Measurements from ENCODE around the gene RPL23.
A peak's percentile ranks its signal among the peaks of the same experiment; 100 is the strongest.

Gene RPL23

DNA sequence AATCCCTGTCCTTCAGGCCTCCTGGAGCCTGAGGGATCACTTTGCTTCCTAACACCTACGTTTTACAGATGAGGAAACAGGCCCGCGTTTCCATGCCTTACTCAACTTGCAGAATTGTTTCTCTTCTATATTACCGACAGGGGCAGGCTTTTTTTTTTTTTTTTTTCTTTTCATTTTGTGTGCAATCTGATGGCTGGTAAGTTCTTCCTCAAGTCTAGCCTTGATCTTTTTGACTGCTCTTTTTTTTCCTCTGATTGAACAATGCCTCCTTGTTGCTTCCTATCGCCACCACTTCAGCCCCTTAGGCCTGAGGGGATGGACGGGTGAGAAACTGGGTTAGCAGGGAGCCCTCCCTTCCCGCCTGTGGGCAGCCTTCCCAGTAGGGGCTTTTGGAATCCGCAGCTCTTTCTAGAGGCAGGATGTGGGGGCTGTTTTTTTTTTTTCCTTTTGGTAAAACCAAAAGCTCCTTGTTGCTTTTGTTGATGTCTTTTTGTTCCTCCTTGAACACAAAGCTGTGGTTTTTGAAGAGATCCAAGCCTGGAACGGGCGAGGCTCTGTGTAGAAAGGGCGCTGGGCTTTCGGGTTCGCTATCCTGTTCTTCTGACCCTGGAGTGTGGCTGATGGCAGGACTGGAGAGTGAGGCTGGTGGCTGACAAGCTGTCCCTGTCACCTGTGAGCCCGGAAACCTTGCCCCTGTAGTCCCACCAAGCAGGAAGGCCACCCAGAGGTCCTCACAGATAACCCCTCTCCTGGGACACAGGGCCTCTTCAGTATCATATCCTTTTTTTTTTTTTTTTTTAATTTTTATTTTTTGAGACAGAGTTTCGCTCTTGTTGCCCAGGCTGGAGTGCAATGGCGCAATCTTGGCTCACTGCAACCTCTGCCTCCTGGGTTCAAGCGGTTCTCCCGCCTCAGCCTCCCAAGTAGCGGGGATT, 30.3 kb upstream of the RPL23 start:
- DNase-seq = no peak

DNA sequence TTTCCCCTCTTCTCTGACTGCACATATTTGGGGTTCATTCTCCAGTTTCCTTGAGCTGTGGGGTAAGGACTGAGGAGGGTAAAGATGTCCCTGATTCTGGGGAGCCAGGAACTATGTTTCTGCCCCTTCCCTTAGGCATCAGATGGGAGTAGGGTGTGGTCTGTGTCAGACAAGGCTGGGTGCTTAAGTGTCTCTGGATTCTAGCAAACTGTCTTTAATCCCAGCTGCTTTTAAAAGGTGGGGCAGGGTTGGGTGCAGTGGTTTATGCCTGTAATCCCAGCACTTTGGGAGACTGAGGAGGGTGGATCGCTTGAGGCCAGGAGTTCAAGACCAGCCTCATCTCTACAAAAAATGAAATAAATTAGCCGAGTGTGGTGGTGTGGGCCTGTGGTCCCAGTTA, 29.3 kb upstream of the RPL23 start:
- DNase-seq = no peak

DNA sequence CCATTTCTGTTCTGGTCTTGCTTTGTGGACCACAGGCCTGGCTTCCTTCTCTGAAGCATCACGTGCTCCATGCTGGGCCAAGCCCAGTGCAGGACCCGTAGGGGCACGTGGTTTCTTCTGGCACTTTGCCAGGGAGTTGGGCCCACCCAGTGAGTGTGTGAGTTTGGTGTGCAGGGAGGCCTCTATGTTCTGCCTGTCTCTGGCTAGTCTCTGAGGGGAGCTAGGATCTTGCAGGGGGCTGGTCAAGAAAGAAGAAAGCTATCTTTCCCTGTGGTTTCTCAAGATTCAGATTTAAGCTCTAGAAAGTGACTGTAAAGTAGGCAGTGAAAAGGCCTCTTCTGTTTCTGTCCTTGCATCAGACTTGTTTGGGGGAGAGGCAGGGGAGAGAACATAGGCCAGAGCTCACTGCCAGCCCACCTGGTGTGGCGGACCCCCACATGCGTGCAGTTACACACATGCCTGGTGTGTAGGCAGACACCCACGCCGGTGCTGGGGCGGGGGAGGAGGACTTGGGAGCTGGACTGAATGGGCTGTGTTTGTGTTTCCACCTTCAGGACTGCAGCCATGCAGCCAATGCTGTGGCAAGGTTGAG, 28.2 kb upstream of the RPL23 start:
- no peak for DNase-seq

DNA sequence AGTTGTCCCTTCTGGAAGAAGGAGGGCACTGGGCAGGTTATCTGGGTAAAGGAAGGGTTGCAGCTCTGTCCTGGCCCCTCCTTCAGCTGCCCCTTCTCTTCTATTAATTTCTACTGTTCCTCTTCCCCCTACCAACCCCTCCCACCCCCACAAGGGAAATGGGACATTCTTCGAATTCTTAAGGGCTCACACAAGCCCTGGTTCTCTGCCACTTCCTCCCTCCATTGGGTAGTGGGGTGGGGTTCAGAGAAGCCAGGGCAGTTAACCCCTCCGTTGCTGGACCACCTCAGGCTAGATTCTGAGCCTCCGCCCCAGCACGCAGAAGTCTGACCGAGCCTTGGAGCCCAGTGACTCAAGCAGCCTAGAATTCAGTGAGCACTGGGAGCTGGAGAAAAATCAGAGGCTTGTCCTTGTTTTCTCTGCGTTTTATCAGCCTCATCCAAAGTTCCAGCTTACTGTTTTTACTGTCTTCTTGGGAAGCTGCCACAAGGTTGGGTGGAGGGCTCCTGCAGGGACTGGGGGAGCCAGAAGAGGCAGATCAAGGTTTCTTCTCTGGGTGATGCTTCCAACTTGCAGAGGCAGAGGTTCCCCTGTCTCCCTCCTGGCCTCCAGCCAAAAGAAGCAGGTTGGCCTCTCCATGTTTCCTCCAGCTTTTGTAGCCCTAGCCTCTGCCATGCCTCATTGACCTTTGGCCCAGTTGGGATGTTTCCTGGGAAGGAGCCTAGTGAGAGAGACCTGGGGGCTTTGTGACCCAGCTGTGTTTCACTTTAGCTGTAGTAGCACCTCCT, 26.6 kb upstream of the RPL23 start:
- DNase-seq = no peak

DNA sequence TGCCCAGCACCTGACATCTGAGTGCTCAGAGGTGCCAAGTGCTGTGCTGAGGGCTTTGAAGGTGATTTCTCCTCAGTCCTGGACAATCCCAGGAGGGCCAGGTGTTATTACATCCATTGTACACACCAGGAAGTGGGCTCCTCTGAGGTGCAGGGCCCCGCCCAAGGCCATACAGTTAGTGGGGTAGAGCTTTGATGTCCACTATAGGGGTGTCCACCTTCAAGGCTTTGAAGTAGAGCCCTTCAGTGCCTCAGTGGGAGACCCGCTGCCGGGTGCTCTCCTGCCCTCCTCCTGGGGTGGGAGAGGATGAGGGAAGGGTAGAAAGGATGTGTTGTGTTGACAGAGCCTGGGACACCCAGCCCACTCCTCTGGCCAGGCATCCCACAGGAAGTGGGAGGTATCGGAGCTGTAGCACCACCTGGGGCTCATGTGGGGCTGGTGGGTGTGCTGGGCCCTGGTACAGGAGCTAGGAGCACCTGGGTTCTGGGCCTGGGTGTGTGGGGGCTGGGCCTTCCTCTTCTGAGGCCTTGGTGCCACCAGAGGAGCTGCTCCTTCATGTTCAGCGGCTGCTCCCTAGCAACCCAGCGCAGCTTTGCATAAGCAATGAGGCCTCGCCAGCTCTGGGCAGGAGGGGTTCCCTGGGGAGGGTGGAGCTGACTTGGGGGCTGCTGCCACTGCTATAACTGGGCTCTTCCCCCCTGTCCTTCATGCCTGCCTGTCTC, 23.8 kb upstream of the RPL23 start:
- DNase-seq = no peak

DNA sequence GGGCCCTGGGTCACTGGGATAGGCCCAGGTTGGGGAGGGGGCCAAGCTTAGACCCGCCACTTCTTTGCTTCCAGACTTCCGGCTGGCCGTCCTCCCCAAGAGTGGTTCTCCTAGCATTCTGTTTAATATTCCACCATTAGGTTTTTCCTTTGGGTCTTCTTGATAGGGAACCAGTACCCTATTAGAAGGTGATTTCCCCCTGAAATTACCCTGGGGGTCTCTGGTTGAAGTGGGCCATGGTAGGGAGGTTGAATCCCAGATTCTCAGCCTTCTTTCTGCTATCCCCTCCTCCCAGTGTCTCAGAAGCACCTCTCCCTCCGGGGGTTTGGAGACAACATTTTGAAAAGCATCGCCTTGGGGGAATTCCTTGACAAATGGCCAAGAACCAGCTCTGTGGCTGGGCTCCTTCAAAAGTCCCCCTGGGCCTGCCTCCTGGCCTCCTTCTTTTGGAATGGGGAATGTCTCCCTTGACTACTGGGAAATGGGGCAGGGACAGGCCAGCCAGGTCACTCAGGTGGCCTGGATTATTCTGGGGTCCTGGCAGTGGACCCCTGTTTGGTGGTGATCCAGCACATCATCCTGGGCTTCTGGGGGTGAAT, 22.1 kb upstream of the RPL23 start:
- no peak for DNase-seq

DNA sequence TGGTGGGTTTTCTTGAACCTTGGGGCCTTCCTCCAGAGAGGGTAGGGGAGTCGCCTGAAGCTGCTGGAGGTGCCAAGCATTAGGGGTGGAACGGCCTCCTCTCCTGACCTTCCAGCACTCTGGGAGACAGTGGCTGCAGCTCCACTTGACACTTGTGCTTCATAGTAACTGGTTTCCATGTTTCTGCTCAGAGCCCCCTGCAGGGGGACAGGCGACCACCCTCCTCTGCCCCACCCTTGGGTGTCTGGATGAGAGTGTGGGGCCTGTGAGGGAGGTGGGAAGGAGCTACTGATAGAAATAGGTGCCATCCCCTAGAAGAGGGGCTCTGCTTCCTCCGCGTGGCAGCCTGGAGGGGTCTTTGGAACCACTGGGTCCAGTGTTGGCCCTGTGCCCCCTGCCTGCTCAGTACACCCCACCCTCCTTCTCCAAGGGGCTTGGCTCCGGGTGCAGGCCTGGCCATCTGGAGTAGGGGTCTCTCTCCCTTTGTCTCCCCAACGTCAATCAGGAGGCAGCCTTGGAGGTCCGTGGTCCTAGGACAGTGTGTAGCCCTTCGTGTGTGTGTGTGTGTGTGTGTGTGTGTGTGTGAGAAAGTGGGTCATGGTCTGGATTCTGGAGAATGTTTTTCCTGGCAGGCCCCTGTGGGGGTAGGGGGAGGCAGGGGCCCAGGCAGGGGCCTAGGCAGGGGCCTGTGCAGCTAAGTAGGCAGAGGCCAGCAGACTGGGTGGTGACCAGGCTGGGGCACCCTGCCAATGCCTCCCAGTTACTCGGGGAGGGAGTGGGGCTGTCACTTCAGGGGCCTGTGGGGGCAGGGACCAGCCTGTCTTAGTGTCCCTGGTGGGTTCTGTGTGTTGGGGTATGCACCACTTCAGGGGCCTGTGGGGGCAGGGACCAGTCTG, 21.2 kb upstream of the RPL23 start:
- no peak for DNase-seq

DNA sequence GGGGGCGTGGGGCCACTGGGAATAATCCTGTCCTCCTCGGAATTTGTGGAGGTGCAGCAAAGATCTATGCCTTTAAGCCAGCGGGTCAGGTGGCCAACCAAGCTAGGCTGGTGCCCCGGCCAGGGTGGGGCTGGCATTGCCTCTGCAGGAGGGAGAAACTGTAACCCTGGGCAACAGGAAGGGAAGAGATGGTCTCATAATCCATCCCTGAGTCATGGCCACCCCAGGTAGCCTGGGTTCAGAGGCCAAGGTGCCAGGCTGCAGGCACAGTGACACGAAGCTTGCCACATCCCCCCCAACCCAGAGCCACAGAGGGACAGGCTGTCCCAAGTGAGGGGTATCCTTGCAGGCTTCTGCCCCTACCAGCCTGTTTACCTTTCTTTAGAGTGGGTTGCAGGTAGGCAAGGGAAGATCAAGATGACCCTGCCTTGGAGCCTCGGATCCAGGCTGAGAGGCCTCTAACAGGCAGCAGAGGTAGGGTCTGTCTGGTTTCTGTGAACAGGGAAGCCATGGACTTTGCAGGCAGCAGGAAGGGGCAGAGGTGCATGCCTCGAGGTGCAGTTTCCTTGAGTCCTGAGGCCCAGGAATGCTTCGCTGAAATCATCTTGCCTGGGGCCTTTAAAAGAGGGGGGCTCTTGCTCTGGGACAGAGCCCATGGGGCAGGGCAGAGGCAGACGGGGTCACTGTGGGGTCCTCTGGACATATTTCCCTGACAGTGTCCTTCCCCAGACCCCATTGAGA, 20.3 kb upstream of the RPL23 start:
- DNase-seq = no peak

DNA sequence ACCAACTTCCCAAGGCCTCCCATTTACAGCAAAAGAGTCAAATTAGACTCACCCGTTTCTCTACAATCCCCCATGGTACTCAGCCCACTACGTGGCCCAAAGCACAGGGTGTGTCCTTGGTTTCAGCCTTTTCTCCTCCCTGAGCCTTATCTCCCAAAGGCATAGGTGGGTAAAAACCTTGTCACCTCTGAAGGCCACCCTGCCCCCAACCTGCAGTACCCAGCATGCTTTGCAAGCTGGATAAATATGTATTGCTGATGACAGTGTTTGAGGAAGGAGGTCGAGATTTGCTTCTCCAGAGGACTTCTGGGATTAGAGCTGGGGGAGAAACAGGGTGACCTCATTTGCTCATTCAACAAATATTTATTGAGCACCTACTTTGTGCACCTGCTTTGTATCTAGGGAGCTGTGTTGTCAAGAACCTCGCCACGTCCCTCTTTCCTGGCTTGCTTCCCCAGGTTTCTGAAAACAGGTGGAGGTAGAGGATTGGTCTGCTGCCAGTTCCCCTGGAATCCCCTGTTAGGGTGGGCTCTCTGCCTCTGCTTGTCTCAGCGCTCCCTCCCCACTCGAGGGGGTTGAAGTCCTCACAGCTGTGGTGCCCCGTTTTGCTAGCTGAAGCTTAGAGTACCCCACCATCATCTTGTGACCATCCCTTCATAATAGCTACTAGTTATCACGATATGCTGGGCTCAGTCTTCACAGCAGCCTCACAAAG, 19.3 kb upstream of the RPL23 start:
- DNase-seq = no peak

DNA sequence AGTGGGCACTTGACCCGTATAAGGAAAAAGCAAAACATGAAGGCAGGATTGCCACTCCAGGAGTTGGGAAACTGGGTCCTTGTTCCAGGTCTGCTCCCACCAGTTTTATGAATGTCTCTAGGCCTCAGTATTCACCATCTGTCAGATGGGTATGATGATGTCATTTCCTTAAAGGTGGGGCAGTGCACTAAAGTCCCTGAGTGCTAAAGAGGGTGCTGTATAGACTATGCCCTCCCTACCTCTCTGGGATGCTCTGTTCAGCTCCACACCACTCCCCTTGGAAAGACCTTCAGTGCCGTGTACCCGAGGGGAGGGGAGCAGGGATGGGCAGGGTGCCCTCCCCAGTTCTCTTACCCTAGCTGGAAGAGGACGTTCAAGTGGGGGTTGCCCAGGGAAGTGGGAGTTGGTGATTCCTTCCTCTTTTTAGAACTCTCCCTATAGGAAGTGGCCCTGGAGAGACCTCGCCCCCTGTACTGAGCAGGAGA, 18.5 kb upstream of the RPL23 start:
- no peak for DNase-seq

DNA sequence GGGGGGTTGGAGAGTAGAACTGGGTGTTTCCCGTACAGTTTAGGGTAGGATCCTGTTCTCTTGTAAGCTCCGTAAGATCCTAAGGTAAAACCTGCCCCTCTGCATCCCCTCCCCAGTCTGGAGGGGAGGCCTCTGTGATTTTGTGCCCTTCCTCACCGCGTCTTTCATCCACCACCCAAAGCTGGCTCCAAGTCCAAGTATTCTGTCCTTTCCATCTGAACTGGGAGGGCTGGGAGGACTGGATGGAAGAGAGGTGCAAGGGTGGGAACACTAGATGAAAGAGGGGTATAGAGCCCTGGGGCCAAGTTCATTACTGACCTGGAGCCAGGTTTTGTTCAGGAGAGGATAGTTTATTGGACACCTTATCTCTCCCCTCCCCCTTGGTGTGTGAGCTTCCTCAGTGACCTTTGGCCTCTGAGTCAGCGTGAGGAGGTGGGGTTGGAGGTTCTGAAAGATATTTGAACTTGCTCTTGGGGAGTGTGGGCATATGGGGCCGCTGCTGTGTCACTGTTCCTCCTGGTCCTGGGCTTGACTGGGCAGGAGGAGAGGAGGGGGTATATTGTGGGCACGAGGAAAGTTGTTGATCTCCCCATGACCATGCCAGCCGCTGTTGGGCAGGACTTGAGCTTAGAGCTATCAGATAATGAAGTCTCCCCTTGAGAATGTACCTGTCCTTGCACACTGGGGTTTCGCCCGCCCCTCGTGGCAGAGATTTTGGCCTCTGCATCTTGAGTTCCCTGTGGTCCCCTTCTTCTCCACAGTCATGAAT, 17.9 kb upstream of the RPL23 start:
- no peak for DNase-seq

DNA sequence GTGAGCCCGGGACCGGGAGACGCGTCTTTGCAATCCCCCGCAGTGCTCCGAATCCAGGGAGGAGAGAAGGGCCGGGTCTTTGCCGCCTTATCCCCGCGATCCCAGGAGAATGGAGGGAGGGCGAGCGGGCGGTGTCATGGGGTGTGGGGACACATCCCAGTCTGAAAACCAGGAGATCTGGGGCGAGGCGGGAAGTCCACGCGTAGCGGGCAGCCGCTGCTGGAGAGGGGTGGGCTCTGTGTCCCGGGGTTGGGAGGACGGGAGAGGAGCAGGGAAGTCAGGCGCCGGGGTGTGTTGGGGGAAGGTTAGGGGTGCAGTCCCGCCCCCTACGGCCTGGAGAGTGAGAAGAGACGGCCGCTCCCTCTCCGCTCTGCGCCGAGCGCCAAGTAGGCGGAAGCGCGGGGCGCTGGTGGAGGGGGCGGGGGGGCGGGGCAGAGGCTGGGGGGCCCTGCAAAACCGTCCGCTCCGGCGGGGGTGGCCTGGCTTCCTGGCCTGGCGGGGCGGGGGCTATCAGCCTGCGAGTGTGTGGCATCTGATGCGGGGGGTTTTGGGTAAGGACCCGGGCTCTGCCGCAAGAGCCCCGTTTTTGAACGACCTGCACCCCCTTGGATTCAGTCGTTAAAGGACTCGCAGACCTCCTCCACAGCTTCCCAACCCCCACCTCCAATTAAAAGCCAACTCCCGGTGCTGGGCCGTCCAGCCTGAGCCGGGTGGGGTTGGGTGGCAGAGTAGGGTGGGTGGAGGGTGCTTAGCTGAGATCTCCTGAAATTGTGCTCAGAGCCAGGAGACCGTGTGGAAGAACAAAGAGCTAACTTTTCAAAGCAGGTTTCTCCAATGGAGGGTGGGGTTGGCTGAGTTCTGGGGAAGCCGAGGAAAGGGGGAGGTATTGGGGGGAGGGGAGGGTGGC, 17.0 kb upstream of the RPL23 start:
- DNase-seq = peak; percentile 49

DNA sequence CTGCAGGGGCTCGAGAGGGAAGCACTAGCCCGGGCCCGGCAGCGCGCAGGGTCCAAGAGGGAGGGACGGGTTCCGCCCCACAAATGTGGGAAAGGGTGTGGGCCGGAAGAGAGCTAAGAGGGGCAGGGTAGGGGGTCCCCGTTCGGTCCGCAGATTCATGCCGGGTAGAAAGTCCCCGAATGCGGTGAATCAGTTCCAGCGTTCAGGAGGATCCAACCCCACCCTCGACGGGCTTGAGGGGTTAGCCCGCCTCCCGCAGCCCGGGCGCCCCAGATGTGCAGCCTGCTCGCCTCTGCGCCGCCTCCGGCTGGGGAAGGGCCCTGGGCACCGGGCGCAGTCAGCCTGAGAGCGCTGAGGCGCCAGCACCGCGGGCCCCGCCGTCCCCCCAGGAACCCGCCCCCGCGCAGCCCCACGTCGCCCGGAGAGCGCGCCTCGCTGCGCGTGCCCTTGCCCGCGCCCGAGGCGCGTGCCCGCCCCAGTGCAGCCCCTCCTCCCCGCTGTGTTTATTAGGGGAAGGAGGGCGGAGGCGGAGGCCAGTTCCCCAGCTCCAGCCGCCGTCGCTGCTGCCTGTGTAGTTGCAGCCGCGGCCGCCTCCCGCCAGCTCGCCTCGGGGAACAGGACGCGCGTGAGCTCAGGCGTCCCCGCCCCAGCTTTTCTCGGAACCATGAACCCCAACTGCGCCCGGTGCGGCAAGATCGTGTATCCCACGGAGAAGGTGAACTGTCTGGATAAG, 16.2 kb upstream of the RPL23 start, which contains the start of gene LASP1:
Gene LASP1, plus strand, starts transcription at position 533 of the 733 bp plus-strand sequence. Its CDS starts 132 bp downstream, at position 665.
- peak; percentile 80 for DNase-seq

DNA sequence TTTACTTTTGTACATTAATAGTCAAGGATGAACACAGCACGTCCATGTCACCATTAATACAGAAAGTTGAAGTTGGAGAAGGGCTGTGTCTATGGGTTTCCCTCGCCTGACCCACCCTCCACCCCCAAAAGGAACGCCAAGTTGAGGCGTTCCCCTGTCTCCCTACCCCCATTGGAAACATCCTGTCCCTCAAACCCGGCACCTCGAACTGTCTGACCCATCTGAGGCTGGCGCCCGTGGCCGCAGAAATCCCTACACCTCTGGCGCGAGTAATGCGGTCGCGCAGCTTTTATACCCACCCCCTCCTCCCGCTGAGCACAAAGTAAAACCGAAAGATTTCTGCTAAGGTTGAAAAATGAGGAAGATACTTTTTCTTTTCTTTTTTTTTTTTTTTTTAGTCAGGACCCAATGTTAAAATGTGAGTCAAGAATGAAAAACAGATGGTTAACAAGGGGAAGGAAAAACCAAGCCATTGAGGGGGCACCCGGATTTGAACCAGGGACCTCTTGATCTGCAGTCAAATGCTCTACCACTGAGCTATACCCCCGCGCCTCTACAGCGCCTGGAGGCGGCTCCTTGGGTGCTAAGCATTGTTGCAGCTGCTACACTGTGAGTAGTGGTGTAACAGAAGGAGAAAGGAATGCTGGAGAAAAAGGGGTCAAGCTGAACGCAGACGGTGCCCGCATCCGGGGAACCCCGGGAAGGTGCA, 15.4 kb upstream of the RPL23 start:
- peak; percentile 74 for DNase-seq

DNA sequence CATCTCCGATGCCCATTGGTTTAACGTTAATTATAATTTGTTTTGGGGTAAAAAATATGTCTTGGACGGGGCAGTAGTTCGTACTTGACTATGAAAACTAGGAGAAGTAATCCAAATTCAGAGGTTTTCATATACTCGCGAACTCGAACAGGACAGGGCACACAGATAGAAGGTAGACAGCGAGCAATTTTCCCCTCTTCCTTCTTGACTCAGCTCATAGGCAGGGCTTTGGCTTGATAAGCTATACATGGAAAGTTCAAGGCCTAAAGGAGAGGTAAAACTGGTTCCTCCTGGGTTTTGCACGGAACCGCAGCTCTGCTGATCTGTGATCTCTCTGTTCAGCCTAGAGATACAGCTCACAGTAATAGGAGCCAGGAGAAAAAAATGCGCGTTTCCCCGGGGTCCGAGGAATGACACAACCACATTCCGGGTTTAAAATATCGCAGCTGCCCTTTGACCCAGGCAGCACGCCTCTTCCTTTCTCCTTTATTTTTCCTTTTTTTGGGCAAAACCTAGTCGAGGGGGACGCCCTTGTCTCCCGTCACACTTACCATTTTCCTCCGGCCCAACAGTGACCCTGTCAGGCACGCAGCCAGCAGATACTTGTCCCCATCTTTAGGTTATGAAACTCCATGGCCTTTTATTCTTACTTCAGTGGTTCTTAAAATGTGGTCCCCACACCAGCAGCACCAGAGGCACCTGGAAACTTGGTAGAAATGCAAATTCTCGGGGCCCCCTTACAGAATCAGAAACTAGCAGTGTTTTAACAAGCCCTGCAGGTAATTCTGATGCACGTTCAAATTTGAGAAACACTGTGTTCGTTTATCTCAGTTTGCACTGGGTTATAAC, 14.7 kb upstream of the RPL23 start:
- no peak for DNase-seq

Data from activated gamma-delta T cell (primary cell).